SK-N-SH treated with all-trans-retinoic acid at 6 μM for 48 hours (cell line): ENCODE measurements around the gene ADARB2.
"Not testable (repeated sequence)": the region's sequence is repeated elsewhere in the genome, so short reads cannot be mapped to it uniquely, and the experiment has no call there.

Experiments
- ATAC-seq: fragments of 200-7000 bp; cut with Tn5 transposase; 3 replicates; pipeline ENCODE4 v1.9.1; 2020; ENCODE audit warnings: mild to moderate bottlenecking, moderate library complexity
- ARNTL ChIP-seq: fragments of 450-650 bp; formaldehyde crosslinking; IDR thresholded peaks from 2 replicates; pipeline ENCODE4 v1.5.0; 2020; ENCODE audit warnings: low read depth, mild to moderate bottlenecking, moderate library complexity, borderline replicate concordance
- BACH2 ChIP-seq: fragments of 250-450 bp; sonication (Bioruptor Pico); IDR thresholded peaks from 2 replicates; pipeline ENCODE4 v1.9.0; 2021; ENCODE audit warnings: mild to moderate bottlenecking, borderline replicate concordance
- CSDC2 ChIP-seq: fragments of 250-450 bp; sonication (Bioruptor Pico); IDR thresholded peaks from 2 replicates; pipeline ENCODE4 v1.5.0; 2020; ENCODE audit warnings: mild to moderate bottlenecking, moderate library complexity
- ESRRG ChIP-seq: fragments of 250-450 bp; sonication (Bioruptor Pico); IDR thresholded peaks from 2 replicates; pipeline ENCODE4 v1.6.1; 2021; ENCODE audit warnings: mild to moderate bottlenecking
- GLIS3 ChIP-seq: fragments of 250-450 bp; sonication (Bioruptor Pico); IDR thresholded peaks from 2 replicates; pipeline ENCODE4 v1.5.0; 2020; ENCODE audit warnings: mild to moderate bottlenecking, moderate library complexity
- OSR1 ChIP-seq: fragments of 250-450 bp; sonication (Bioruptor Pico); IDR thresholded peaks from 2 replicates; pipeline ENCODE4 v1.8.0; 2022; ENCODE audit warnings: moderate library complexity, mild to moderate bottlenecking, inconsistent platforms
- PPARA ChIP-seq: fragments of 250-450 bp; sonication (Bioruptor Pico); IDR thresholded peaks from 2 replicates; pipeline ENCODE4 v1.5.0; 2020; ENCODE audit warnings: mild to moderate bottlenecking, borderline replicate concordance
- RARB ChIP-seq: fragments of 250-450 bp; sonication (Bioruptor Pico); IDR thresholded peaks from 2 replicates; pipeline ENCODE4 v1.8.0; 2021; ENCODE audit warnings: mild to moderate bottlenecking, moderate library complexity
- SNAI2 ChIP-seq: fragments of 250-450 bp; sonication (Bioruptor Pico); IDR thresholded peaks from 2 replicates; pipeline ENCODE4 v1.5.0; 2020; ENCODE audit warnings: mild to moderate bottlenecking, moderate library complexity
- TCF4 ChIP-seq: fragments of 250-450 bp; sonication (Bioruptor Pico); IDR thresholded peaks from 2 replicates; pipeline ENCODE4 v1.8.0; 2021; ENCODE audit warnings: mild to moderate bottlenecking, moderate library complexity, borderline replicate concordance
- TOX ChIP-seq: fragments of 250-450 bp; sonication (Bioruptor Pico); IDR thresholded peaks from 2 replicates; pipeline ENCODE4 v1.8.0; 2021; ENCODE audit warnings: mild to moderate bottlenecking, moderate library complexity, borderline replicate concordance
- ZC3H10 ChIP-seq: fragments of 250-450 bp; sonication (Bioruptor Pico); IDR thresholded peaks from 2 replicates; pipeline ENCODE4 v1.5.1; 2021; ENCODE audit warnings: mild to moderate bottlenecking, moderate library complexity
- ZFP3 ChIP-seq: fragments of 250-450 bp; sonication (Bioruptor Pico); IDR thresholded peaks from 2 replicates; pipeline ENCODE4 v1.5.0; 2020; ENCODE audit warnings: mild to moderate bottlenecking, moderate library complexity
- ZFP30 ChIP-seq: fragments of 450-650 bp; formaldehyde crosslinking; IDR thresholded peaks from 2 replicates; pipeline ENCODE4 v1.5.0; 2022; ENCODE audit warnings: mild to moderate bottlenecking, moderate library complexity
- ZNF565 ChIP-seq: fragments of 450-650 bp; formaldehyde crosslinking; conservative IDR thresholded peaks from 2 replicates; pipeline ENCODE4 v1.5.0; 2020; ENCODE audit warnings: low read depth, mild to moderate bottlenecking, moderate library complexity
- ZNF70 ChIP-seq: fragments of 450-650 bp; formaldehyde crosslinking; IDR thresholded peaks from 2 replicates; pipeline ENCODE4 v1.5.0; 2020; ENCODE audit warnings: mild to moderate bottlenecking, moderate library complexity
- ZNF8 ChIP-seq: fragments of 450-650 bp; formaldehyde crosslinking; IDR thresholded peaks from 2 replicates; pipeline ENCODE4 v1.5.0; 2020; ENCODE audit warnings: mild to moderate bottlenecking, moderate library complexity
- TF ChIP-seq, protein P1 (sequence below): fragments of 250-450 bp; sonication (Bioruptor Pico); IDR thresholded peaks from 2 replicates; pipeline ENCODE4 v1.5.0; 2020; ENCODE audit warnings: mild to moderate bottlenecking, moderate library complexity
- TF ChIP-seq, protein P2 (sequence below): fragments of 250-450 bp; sonication (Bioruptor Pico); IDR thresholded peaks from 2 replicates; pipeline ENCODE4 v1.5.1; 2021; ENCODE audit warnings: mild to moderate bottlenecking, moderate library complexity
- TF ChIP-seq, protein P3 (sequence below): fragments of 250-450 bp; sonication (Bioruptor Pico); IDR thresholded peaks from 2 replicates; pipeline ENCODE4 v1.8.0; 2021; ENCODE audit warnings: low read depth, mild to moderate bottlenecking, moderate library complexity, borderline replicate concordance

The ADARB2 gene

DNA sequence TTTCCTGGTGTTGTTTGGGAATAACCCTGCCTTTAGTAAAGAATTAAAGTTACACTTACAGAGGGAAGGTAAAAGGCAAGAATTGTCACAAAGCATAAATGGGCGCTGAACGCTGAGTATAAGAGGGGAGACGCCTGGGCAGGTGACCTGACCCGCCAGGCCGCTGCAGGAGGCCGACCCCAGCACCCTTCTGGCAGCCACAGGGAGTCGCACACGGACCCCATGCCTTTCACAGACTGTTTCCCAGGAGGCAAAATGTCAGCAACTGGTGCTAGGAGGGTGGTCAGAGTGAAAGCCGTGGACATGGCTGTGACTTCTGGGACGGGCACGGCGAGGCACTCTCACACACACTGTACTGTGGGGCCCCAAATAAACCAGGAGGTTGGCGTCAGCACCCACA, 392.9 kb downstream of the ADARB2 start:
- no peak for ATAC-seq

DNA sequence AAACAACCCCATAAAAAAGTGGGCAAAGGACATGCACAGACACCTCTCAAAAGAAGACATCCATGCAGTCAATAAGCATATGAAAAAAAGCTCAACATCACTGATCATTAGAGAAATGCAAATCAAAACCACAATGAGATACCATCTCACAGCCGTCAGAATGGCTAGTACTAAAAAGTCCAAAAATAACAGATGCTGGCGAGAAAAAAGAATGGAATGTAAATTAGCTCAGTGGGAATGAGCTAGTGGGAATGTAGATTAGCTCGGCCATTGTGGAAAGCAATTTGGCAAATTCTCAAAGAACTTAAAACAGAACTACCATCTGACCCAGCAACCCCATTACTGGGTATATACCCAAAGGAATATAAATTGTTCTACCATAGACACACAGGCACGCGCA, 394.1 kb downstream of the ADARB2 start:
- ATAC-seq, result no peak

More for the DNA sequence above, 392.9 kb downstream of the ADARB2 start:
- TF ChIP-seq ZNF8 (CRISPR knock-in tag) (no peak), TCF4 (CRISPR knock-in tag) (no peak)

DNA sequence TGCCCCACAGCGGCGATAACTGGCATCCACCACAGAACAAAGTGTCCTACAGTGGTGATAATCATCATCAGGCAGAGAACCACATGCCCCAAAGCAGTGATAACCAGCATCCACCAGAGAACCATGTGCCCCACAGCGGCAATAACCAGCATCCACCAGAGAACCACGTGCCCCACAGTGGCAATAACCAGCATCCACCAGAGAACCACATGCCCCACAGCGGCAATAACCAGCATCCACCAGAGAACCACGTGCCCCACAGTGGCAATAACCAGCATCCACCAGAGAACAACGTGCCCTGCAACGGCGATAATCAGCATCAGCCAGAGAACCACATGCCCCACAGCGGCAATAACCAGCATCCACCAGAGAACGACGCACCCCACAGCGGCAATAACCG, 396.3 kb downstream of the ADARB2 start:
- ATAC-seq, result not testable (repeated sequence)

More for the DNA sequence above, 394.1 kb downstream of the ADARB2 start:
- TF ChIP-seq BACH2 (CRISPR knock-in tag) (no peak), CSDC2 (no peak), ZC3H10 (CRISPR knock-in tag) (no peak), OSR1 (CRISPR knock-in tag) (no peak), ARNTL (CRISPR knock-in tag) (no peak), TOX (CRISPR knock-in tag) (no peak), ZNF70 (CRISPR knock-in tag) (no peak), RARB (CRISPR knock-in tag) (no peak), SNAI2 (no peak), ZNF565 (no peak), GLIS3 (CRISPR knock-in tag) (no peak), ESRRG (CRISPR knock-in tag) (no peak), PPARA (no peak), ZFP3 (no peak)
- TF ChIP-seq, protein P1, sequence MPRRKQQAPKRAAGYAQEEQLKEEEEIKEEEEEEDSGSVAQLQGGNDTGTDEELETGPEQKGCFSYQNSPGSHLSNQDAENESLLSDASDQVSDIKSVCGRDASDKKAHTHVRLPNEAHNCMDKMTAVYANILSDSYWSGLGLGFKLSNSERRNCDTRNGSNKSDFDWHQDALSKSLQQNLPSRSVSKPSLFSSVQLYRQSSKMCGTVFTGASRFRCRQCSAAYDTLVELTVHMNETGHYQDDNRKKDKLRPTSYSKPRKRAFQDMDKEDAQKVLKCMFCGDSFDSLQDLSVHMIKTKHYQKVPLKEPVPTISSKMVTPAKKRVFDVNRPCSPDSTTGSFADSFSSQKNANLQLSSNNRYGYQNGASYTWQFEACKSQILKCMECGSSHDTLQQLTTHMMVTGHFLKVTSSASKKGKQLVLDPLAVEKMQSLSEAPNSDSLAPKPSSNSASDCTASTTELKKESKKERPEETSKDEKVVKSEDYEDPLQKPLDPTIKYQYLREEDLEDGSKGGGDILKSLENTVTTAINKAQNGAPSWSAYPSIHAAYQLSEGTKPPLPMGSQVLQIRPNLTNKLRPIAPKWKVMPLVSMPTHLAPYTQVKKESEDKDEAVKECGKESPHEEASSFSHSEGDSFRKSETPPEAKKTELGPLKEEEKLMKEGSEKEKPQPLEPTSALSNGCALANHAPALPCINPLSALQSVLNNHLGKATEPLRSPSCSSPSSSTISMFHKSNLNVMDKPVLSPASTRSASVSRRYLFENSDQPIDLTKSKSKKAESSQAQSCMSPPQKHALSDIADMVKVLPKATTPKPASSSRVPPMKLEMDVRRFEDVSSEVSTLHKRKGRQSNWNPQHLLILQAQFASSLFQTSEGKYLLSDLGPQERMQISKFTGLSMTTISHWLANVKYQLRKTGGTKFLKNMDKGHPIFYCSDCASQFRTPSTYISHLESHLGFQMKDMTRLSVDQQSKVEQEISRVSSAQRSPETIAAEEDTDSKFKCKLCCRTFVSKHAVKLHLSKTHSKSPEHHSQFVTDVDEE (CRISPR knock-in tag), result no peak
- TF ChIP-seq, protein P2, sequence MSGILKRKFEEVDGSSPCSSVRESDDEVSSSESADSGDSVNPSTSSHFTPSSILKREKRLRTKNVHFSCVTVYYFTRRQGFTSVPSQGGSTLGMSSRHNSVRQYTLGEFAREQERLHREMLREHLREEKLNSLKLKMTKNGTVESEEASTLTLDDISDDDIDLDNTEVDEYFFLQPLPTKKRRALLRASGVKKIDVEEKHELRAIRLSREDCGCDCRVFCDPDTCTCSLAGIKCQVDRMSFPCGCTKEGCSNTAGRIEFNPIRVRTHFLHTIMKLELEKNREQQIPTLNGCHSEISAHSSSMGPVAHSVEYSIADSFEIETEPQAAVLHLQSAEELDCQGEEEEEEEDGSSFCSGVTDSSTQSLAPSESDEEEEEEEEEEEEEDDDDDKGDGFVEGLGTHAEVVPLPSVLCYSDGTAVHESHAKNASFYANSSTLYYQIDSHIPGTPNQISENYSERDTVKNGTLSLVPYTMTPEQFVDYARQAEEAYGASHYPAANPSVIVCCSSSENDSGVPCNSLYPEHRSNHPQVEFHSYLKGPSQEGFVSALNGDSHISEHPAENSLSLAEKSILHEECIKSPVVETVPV (CRISPR knock-in tag), result no peak
- TF ChIP-seq, all 23 proteins: peak for 0

DNA sequence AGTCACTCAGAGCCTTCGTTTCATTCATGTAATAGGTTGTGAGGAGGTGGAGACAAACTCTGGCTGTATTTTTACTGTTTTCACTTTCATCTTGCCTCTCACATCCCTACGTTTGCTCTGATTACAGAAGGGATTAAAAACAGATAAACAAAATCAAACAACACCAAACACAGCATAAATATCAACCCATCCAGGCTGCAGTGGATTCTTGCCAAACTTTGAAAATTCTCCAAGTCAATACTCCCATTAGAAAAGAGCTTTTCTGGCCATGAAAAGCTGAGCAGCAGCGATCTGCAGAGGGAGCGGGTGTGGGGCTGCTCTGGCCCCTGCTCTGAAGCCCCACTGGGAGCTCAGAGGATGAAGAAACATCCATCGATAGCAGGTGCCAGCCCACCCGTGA, 397.9 kb downstream of the ADARB2 start:
- ATAC-seq, result no peak
- TF ChIP-seq ZC3H10 (CRISPR knock-in tag), result no peak
- no peak for TF ChIP-seq PPARA
- no peak for TF ChIP-seq OSR1 (CRISPR knock-in tag)
- no peak for TF ChIP-seq ARNTL (CRISPR knock-in tag)
- TF ChIP-seq CSDC2, result no peak
- no peak for TF ChIP-seq BACH2 (CRISPR knock-in tag)
- no peak for TF ChIP-seq RARB (CRISPR knock-in tag)

DNA sequence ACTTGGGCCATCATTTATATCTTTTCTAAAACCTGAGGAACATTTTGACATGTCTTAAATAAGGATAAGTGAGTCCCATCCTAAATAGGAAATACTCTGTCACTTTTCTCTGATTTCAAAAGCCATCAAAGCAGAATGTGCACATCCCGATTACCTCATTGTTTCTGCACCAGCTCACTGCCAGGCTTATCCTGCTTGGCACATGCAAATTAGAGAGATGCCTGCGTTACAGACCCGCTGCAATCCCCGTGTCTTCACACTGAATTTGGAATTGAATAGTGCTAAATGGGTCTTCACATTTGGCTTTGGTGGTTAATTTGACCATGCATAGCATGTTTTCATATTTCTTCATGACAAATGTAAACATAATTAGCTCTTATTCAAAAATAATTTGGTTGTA, 401.7 kb downstream of the ADARB2 start:
- ATAC-seq, result no peak
- TF ChIP-seq, protein P2 (CRISPR knock-in tag), result no peak
- TF ChIP-seq GLIS3 (CRISPR knock-in tag) (no peak), ESRRG (CRISPR knock-in tag) (no peak), ZNF70 (CRISPR knock-in tag) (no peak), ZC3H10 (CRISPR knock-in tag) (no peak), ZFP30 (CRISPR knock-in tag) (no peak), TOX (CRISPR knock-in tag) (no peak), CSDC2 (no peak), ZNF565 (no peak), RARB (CRISPR knock-in tag) (no peak), PPARA (no peak), ZNF8 (CRISPR knock-in tag) (no peak), SNAI2 (no peak)
- TF ChIP-seq, protein P3, sequence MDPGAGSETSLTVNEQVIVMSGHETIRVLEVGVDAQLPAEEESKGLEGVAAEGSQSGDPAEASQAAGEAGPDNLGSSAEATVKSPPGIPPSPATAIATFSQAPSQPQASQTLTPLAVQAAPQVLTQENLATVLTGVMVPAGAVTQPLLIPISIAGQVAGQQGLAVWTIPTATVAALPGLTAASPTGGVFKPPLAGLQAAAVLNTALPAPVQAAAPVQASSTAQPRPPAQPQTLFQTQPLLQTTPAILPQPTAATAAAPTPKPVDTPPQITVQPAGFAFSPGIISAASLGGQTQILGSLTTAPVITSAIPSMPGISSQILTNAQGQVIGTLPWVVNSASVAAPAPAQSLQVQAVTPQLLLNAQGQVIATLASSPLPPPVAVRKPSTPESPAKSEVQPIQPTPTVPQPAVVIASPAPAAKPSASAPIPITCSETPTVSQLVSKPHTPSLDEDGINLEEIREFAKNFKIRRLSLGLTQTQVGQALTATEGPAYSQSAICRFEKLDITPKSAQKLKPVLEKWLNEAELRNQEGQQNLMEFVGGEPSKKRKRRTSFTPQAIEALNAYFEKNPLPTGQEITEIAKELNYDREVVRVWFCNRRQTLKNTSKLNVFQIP (CRISPR knock-in tag), result no peak
